Activated T-cell treated with anti-CD3 and anti-CD28 coated beads for 1 hour (primary cell): ENCODE measurements around the gene FOXR1.
A peak's percentile ranks its signal among the peaks of the same experiment; 100 is the strongest.
"Not testable (repeated sequence)": the region's sequence is repeated elsewhere in the genome, so short reads cannot be mapped to it uniquely, and the experiment has no call there.

Experiments used
- DNase-seq: peaks from one replicate; pipeline ENCODE4 v3.0.0-alpha.2; 2020; ENCODE audit warnings: low read depth

The FOXR1 gene

GRCh38 chr11:118997627-118998387 lies 26.2 kb downstream of the FOXR1 start, which contains the start of gene CENATAC:
Gene CENATAC (plus strand): TSS chr11:118998138. CDS start chr11:118998198, 60 bp downstream.
- peak; percentile 95 for DNase-seq

GRCh38 chr11:118998388-118998717 lies 26.8 kb downstream of the FOXR1 start:
- no peak for DNase-seq

GRCh38 chr11:118998822-118999221 lies 27.3 kb downstream of the FOXR1 start:
- no peak for DNase-seq

GRCh38 chr11:119000906-119001305 lies 29.3 kb downstream of the FOXR1 start:
- DNase-seq, result no peak

GRCh38 chr11:119006656-119007055 lies 35.1 kb downstream of the FOXR1 start:
- no peak for DNase-seq

GRCh38 chr11:119011476-119012053 lies 40.0 kb downstream of the FOXR1 start:
- no peak for DNase-seq

GRCh38 chr11:119012629-119013170 lies 41.1 kb downstream of the FOXR1 start:
- no peak for DNase-seq

GRCh38 chr11:119014209-119014924 lies 42.8 kb downstream of the FOXR1 start:
- no peak for DNase-seq

GRCh38 chr11:119015054-119015611 lies 43.6 kb downstream of the FOXR1 start:
- no peak for DNase-seq

- no peak for DNase-seq
Measured at GRCh38 chr11:119016216-119017009, 44.9 kb downstream of the FOXR1 start.

GRCh38 chr11:119017377-119017776 lies 45.8 kb downstream of the FOXR1 start:
- not testable (repeated sequence) for DNase-seq

- DNase-seq, result peak; percentile 89
Measured at GRCh38 chr11:119018074-119018938, 46.7 kb downstream of the FOXR1 start, which contains the start of the genes RPS25 and TRAPPC4. Gene RPS25 (minus strand): TSS chr11:119018343. CDS start chr11:119018284, 59 bp downstream. Gene TRAPPC4 (plus strand): TSS chr11:119018766. CDS start chr11:119018796, 30 bp downstream.

- DNase-seq, result no peak
Measured at GRCh38 chr11:119019996-119020395, 48.4 kb downstream of the FOXR1 start.

- DNase-seq, result no peak
Measured at GRCh38 chr11:119021631-119022030, 50.1 kb downstream of the FOXR1 start.

GRCh38 chr11:119023741-119024140 lies 52.2 kb downstream of the FOXR1 start:
- no peak for DNase-seq

GRCh38 chr11:119024430-119025098 lies 53.0 kb downstream of the FOXR1 start:
- DNase-seq, result no peak

- DNase-seq, result no peak
Measured at GRCh38 chr11:119025099-119025473, 53.5 kb downstream of the FOXR1 start.

- no peak for DNase-seq
Measured at GRCh38 chr11:119025541-119025940, 54.0 kb downstream of the FOXR1 start.

GRCh38 chr11:119025978-119026766 lies 54.6 kb downstream of the FOXR1 start:
- no peak for DNase-seq
